CD1c-positive myeloid dendritic cell (primary cell): ENCODE results near the gene ZNF778.
"Not testable (repeated sequence)": the region's sequence is repeated elsewhere in the genome, so short reads cannot be mapped to it uniquely, and the experiment has no call there.

Experiments used
- DNase-seq: peaks from one replicate; pipeline ENCODE4 v3.0.0-alpha.2; 2016; ENCODE audit errors: extremely low spot score

ZNF778 gene

GRCh38 chr16:89183463-89183862 lies 34.0 kb upstream of the ZNF778 start:
- DNase-seq: no peak

DNA sequence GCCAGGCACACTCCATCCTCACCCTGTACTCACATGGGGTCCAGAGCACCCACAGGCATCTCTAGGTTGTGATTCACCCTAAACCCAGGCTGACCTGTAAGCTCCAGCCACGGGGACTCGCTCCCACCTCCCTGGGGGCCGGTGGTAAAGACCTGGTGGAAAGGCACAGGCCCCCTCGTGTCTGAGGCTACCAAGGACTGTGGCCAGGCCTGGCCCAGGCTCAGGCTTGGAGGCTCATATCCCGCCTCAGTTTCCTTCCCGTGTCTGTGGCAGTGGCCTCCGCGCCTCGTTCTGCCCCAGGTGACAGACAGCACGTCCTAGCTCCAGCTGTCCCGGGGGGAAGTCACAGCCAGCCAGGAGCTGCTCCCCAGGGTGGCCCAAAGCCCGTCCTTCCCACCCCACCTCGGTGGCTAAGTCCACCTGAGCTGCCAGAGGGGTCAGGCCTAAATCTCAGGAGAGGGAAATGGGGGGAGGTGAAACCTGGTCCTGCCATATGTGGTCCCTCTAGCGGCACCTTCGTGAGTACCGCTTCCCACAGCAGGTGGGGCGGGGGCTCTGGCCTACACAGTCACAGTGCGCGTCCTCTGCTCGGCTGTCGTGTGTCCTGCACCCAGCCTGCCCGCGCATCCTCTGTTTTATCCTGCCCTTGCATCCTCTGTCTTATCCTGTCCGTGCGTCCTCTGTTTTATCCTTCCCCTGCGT lies 33.4 kb upstream of the ZNF778 start:
- no peak for DNase-seq

DNA sequence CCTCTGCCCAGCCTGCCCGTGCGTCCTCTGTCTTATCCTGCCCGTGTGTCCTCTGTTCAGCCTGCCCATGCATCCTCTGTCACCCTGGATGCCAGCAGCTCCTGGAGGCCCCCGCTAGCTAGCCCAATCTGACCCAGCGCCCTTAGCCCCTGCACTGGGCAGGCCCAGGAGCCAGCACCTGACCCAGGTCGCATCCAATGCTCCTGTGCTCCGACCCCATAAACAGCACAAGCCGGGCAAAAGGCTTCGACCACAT lies 32.9 kb upstream of the ZNF778 start:
- no peak for DNase-seq

GRCh38 chr16:89184933-89185794 lies 32.3 kb upstream of the ZNF778 start:
- DNase-seq: no peak

DNA sequence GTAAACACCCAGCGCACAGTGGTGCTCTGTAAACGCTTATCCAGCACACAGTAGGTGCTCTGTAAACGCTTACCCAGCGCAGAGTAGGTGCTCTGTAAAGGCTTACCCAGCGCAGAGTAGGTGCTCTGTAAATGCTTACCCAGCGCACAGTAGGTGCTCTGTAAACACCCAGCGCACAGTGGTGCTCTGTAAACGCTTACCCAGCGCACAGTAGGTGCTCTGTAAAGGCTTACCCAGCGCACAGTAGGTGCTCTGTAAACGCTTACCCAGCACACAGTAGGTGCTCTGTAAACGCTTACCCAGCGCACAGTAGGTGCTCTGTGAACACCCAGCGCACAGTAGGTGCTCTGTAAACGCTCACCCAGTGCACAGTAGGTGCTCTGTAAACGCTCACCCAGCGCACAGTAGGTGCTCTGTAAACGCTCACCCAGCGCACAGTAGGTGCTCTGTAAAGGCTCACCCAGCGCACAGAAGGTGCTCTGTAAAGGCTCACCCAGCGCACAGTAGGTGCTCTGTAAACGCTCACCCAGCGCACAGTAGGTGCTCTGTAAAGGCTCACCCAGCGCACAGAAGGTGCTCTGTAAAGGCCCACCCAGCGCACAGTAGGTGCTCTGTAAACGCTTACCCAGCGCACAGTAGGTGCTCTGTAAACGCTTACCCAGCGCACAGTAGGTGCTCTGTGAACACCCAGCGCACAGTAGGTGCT lies 31.5 kb upstream of the ZNF778 start:
- DNase-seq: not testable (repeated sequence)

DNA sequence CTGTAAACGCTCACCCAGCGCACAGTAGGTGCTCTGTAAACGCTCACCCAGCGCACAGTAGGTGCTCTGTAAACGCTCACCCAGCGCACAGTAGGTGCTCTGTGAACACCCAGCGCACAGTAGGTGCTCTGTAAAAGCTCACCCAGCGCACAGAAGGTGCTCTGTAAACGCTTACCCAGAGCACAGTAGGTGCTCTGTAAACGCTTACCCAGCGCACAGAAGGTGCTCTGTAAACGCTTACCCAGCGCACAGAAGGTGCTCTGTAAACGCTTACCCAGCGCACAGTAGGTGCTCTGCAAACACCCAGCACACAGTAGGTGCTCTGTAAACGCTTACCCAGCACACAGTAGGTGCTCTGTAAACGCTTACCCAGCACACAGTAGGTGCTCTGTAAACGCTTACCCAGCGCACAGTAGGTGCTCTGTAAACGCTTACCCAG lies 30.9 kb upstream of the ZNF778 start:
- DNase-seq: not testable (repeated sequence)

GRCh38 chr16:89187032-89187769 lies 30.3 kb upstream of the ZNF778 start:
- DNase-seq: peak; percentile 69

DNA sequence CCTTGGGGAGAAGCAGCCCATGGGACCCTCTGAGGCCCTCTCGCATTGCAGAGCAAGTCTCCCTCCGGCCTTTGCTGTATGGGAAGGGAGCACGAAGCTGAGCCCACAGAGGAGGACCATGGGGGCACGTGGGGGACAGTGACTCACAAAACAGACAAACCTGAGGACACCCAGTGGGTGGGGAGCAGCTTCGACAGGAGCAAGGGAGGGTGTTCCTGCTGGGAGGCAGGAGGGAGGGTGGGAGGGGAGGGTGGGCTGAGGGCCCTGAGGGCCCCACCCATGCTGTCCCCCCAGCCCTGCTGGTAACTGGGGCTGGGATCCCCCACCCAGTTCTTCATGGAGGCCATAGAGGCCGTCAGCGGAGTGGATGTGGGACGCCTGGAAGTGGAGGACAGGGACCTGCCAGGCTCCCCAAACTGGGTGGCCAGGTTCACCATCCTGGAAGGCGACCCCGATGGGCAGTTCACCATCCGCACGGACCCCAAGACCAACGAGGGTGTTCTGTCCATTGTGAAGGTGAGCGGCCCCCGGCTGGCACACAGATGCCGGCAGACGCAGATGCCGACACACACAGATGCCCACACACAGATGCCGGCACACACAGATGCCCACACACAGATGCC lies 29.6 kb upstream of the ZNF778 start:
- no peak for DNase-seq

- not testable (repeated sequence) for DNase-seq
Measured at GRCh38 chr16:89188471-89189357, 28.8 kb upstream of the ZNF778 start.

GRCh38 chr16:89189358-89190025 lies 28.0 kb upstream of the ZNF778 start:
- DNase-seq: no peak

- DNase-seq: no peak
Measured at GRCh38 chr16:89190150-89190958, 27.1 kb upstream of the ZNF778 start.

GRCh38 chr16:89191033-89191900 lies 26.2 kb upstream of the ZNF778 start:
- DNase-seq: no peak

DNA sequence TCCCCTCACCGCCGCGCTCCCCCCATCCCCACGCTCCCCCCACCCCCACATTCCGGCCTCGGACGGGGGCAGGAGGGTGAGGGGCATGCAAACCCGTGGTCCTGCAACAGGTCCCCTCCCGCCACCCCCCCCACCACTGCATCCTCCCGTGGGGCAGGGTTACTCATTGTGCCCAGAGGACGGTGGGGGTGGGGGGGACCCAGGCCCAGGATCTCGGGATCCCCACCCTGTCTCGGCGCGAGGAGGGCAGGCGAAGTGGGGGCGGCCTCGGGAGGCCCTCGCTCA lies 25.7 kb upstream of the ZNF778 start:
- DNase-seq: no peak

- peak; percentile 82 for DNase-seq
Measured at GRCh38 chr16:89192186-89192955, 25.1 kb upstream of the ZNF778 start.

DNA sequence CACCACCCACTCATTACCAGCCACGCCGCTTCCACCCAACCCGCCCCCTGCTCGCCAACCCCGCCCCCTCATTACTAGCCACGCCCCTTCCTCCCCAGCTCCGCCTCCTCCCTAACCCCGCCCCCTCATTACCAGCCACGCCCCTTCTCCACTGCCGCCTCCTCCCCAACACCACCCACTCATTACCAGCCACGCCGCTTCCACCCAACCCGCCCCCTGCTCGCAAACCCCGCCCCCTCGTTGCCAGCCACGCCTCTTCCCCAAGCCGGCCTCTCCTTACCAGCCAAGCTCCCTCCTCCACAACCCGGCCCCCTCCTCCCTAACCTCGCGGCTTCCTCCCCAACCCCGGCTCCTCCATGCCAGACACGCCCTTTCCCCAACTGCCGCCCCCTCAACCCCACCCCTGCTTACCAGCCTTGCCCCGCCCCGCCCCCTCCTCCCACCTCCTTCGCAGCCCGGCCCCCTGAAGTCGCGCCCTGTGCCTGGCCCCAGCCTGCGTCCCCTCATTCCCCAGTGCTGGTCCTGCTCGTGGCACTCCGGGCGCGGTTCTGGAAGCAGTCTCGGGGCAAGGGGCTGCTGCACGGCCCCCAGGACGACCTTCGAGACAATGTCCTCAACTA lies 24.4 kb upstream of the ZNF778 start:
- DNase-seq: peak; percentile 62

DNA sequence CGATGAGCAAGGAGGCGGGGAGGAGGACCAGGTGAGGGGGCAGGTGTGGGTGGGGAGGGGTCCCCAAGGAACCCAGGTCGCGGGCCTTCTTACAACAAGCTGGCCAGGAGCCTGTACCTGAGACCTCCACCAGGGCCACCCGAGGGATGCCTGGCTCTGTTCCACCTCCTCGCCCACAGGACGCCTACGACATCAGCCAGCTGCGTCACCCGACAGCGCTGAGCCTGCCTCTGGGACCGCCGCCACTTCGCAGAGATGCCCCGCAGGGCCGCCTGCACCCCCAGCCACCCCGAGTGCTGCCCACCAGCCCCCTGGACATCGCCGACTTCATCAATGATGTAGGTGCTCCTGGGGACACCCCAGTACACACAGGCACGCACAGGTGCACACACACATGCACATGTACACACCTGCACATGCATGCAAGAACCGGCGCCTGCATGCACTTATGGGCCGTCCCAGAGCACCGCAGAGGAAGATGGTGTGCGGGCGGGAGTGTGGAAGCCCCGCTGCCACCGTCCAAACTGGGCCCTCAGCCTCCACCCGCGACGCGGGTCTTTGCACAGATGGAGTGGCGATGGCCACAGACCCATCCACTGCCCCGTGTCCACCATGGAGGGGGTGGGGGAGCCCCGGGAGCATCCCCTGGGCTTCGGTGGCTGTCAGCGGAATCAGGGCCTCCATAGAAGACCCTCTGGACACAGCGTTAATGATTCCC lies 23.8 kb upstream of the ZNF778 start:
- DNase-seq: no peak
